ENCODE data around the gene CFB. TPM values are rescaled to one million over a fixed set of nuclear protein-coding genes. Genes with fewer than 3 reads are reported as not detected.
A peak's percentile ranks its signal among the peaks of the same experiment; 100 is the strongest.
"Not testable (repeated sequence)": the region's sequence is repeated elsewhere in the genome, so short reads cannot be mapped to it uniquely, and the experiment has no call there.

CFB gene
- total and polyA plus RNA-seq, 9 of the 15 experiments (the other 6 are each of a cell fraction or from before 2014, with no cell fraction given): 0.08 to 0.91 (median 0.22) TPM; not detected in 4

DNA sequence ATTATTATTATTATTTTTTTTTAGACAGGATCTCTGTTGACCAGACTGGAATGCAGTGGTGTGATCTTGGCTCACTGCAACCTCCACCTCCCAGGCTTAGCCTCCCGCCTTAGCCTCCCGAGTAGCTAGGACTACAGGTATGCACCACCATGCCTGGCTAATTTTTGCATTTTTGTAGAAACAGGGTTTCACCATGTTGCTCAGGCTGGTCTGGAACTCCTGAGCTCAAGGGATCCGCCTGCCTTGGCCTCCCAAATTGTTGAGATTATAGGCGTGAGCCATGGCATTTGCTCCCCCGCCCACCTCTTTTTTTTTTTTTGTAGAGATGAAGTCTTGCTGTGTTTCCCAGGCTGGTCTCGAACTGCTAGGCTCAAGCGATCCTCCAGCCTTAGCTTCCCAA is 36.6 kb upstream of the CFB start:
- DNase-seq (ENCODE audit: extremely low read depth in 1 of 4, low spot score in 3 of 4); H3K79me2 ChIP-seq (ENCODE audit: control insufficient read depth, insufficient read depth, low read length); H3K4me3 ChIP-seq; H2AFZ ChIP-seq (ENCODE audit: low read depth, low read length); H3K36me3 ChIP-seq (ENCODE audit: control insufficient read depth, insufficient read depth, low read length); H3K27ac ChIP-seq (ENCODE audit: extremely low read depth, low read depth, low read length); CTCF ChIA-PET (ENCODE audit: low intra/inter-chr PET ratio); H3K9me3 ChIP-seq (replicated peaks; ENCODE audit: control insufficient read depth, insufficient read depth, low read depth, low read length); H4K20me1 ChIP-seq (replicated peaks; ENCODE audit: control insufficient read depth, insufficient read depth, low read length); ATAC-seq; H3K27me3 ChIP-seq (ENCODE audit: control insufficient read depth in 2 of 2, insufficient read depth in 2 of 2, low read length in 2 of 2); H3K9ac ChIP-seq (ENCODE audit: insufficient read depth in 1 of 2, low read depth in 2 of 2, low read length in 2 of 2); in situ Hi-C loops (cut with MboI); H3K9me1 ChIP-seq (ENCODE audit: control insufficient read depth, insufficient read depth, low read length); FAIRE-seq; BruUV-seq (replicated peaks); H3K4me2 ChIP-seq (ENCODE audit: insufficient read depth, low read length): not testable (repeated sequence)
- intact Hi-C loops (cut with micrococcal nuclease): loop anchor here (10.0 kb wide), 1 partner anchor 286 kb away; the partner anchor contains the start of genes GPSM3 and PBX2
- peaks cover 17 to 23% of the 10 kb centered on the region in 2 experiments for H3K4me1 ChIP-seq (replicated peaks in 1 of 2; ENCODE audit: control insufficient read depth in 2 of 2, insufficient read depth in 2 of 2, low read length in 2 of 2)
- WGBS (ENCODE audit: insufficient coverage, low coverage, missing lambda C conversion rate): 75% methylated on average over 6 of the region's 7 CpGs
- POLR2A ChIA-PET: interaction anchor here (0.5 to 1.7 kb wide), 5 partner anchors 9 to 60 kb away, joined by 3 to 5 read pairs (median 3); partner anchors contain the start of gene NEU1
- TF ChIP-seq EGR1 (conservative IDR thresholded peaks at IDR 0.05): peak; percentile 57
- TF ChIP-seq ZNF384 (IDR thresholded peaks at IDR 0.05; ENCODE audit: low read depth, low read length): peak; percentile 44; the same call in 1 of the 2 replicates

- H3K4me1 ChIP-seq (replicated peaks in 1 of 2; ENCODE audit: control insufficient read depth in 2 of 2, insufficient read depth in 2 of 2, low read length in 2 of 2): peaks cover 11 to 20% of the 10 kb centered on the region in 2 experiments
- no peaks in the 10 kb centered on the region for H3K9me3 ChIP-seq (replicated peaks; ENCODE audit: control insufficient read depth, insufficient read depth, low read depth, low read length)
- H4K20me1 ChIP-seq (replicated peaks; ENCODE audit: control insufficient read depth, insufficient read depth, low read length): no peaks in the 10 kb centered on the region
- 58% methylated on average over 11 of the region's 11 CpGs for WGBS (ENCODE audit: insufficient coverage, low coverage, missing lambda C conversion rate)
- ChIA-PET CTCF (ENCODE audit: low intra/inter-chr PET ratio) (interaction anchor here (0.7 kb wide), 1 partner anchor 31 kb away, joined by 4 read pairs; no protein-coding TSS in a partner anchor), POLR2A (interaction anchor here (0.5 to 1.6 kb wide), 3 partner anchors 10 to 1217 kb away, joined by 4 to 6 read pairs (median 4); no protein-coding TSS in a partner anchor)
- no peaks in the 10 kb centered on the region for H3K36me3 ChIP-seq (ENCODE audit: control insufficient read depth, insufficient read depth, low read length)
- intact Hi-C loops (cut with micrococcal nuclease) (no loop called here), in situ Hi-C loops (cut with MboI) (no loop called here)
- BruUV-seq (replicated peaks): no TSS peak
- no peaks in the 10 kb centered on the region for H3K9me1 ChIP-seq (ENCODE audit: control insufficient read depth, insufficient read depth, low read length)
- no peak for DNase-seq (ENCODE audit: extremely low read depth in 1 of 4, low spot score in 3 of 4)
- ATAC-seq: no peak
- H3K27ac ChIP-seq (ENCODE audit: extremely low read depth, low read depth, low read length): no peak overlapping the region
- no peak overlapping the region for H3K4me2 ChIP-seq (ENCODE audit: insufficient read depth, low read length)
- no peak overlapping the region for H3K4me3 ChIP-seq
- H3K79me2 ChIP-seq (ENCODE audit: control insufficient read depth, insufficient read depth, low read length): no peaks in the 10 kb centered on the region
- FAIRE-seq: no peak
- H3K9ac ChIP-seq (ENCODE audit: insufficient read depth in 1 of 2, low read depth in 2 of 2, low read length in 2 of 2): peak overlapping the region in 1 of 2 experiments; percentile 37; a peak in 1 of 4 replicates
- no peaks in the 10 kb centered on the region for H3K27me3 ChIP-seq (ENCODE audit: control insufficient read depth in 2 of 2, insufficient read depth in 2 of 2, low read length in 2 of 2)
- TF ChIP-seq ZNF609 (CRISPR knock-in tag; IDR thresholded peaks at IDR 0.05; ENCODE audit: borderline replicate concordance): peak; percentile 63; the same call in 1 of the 2 replicates
- TF ChIP-seq, protein P1, sequence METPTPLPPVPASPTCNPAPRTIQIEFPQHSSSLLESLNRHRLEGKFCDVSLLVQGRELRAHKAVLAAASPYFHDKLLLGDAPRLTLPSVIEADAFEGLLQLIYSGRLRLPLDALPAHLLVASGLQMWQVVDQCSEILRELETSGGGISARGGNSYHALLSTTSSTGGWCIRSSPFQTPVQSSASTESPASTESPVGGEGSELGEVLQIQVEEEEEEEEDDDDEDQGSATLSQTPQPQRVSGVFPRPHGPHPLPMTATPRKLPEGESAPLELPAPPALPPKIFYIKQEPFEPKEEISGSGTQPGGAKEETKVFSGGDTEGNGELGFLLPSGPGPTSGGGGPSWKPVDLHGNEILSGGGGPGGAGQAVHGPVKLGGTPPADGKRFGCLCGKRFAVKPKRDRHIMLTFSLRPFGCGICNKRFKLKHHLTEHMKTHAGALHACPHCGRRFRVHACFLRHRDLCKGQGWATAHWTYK (CRISPR knock-in tag; IDR thresholded peaks at IDR 0.05): no peak
- TF ChIP-seq NR2C2 (CRISPR knock-in tag; IDR thresholded peaks at IDR 0.05): 0 out of 2 replicates have a peak, but pooled peaks have one; percentile 23
- no peak for TF ChIP-seq NR2C2 (tag; IDR thresholded peaks at IDR 0.05)
- peak; percentile 54 for TF ChIP-seq RFX1 (IDR thresholded peaks at IDR 0.05)
- TF ChIP-seq TBP (optimal IDR thresholded peaks at IDR 0.05; ENCODE audit: low read depth, low read length): no peak
- peak overlapping the region; percentile 37; the same call in 1 of the 2 replicates for H2AFZ ChIP-seq (ENCODE audit: low read depth, low read length)
Observed at GRCh38 chr6:31911826-31912585, 33.9 kb upstream of the CFB start.
